WTC11 (cell line): Measurements from ENCODE around the gene RASL12. TPM values are rescaled to one million over a fixed set of nuclear protein-coding genes. Genes with fewer than 3 reads are reported as not detected.

Source experiments
- ATAC-seq: fragments of 200-7000 bp; cut with Tn5 transposase; 2 replicates; pipeline ENCODE4 v1.10.0; 2021; ENCODE audit warnings: mild to moderate bottlenecking, moderate library complexity
- CTCF ChIA-PET: fragments of 300-600 bp; sonication (Branson Sonifier 250); formaldehyde crosslinking; loops from one replicate; lab custom pipeline; 2021; ENCODE audit warnings: antibody characterized with exemption; lab: Charles Lee
- POLR2A ChIA-PET: fragments of 350-600 bp; sonication (Branson Sonifier 250); formaldehyde crosslinking; loops from one replicate; lab custom pipeline; 2021; ENCODE audit warnings: antibody characterized with exemption; lab: Charles Lee
- DNase-seq: peaks from one replicate; pipeline ENCODE4 v3.0.0; 2021; ENCODE audit warnings: low spot score
- H3K27ac Mint-ChIP-seq: 2 replicates; pipeline ENCODE4 v1.8.0; 2021; ENCODE audit warnings: mixed read lengths
- H3K27me3 Mint-ChIP-seq: 2 replicates; pipeline ENCODE4 v1.8.0; 2021; ENCODE audit warnings: low read depth, mild to moderate bottlenecking, moderate library complexity, mixed read lengths
- H3K36me3 Mint-ChIP-seq: 2 replicates; pipeline ENCODE4 v1.8.0; 2021; ENCODE audit warnings: mixed read lengths
- H3K4me1 Mint-ChIP-seq: 2 replicates; pipeline ENCODE4 v1.8.0; 2022; ENCODE audit warnings: mixed read lengths
- H3K4me3 Mint-ChIP-seq: 2 replicates; pipeline ENCODE4 v1.8.0; 2021; ENCODE audit warnings: mild to moderate bottlenecking, moderate library complexity, mixed read lengths
- H3K9me3 Mint-ChIP-seq: 2 replicates; pipeline ENCODE4 v1.8.0; 2021; ENCODE audit warnings: mixed read lengths
- ETV6 ChIP-seq: sonication (generic); formaldehyde crosslinking; IDR thresholded peaks from 2 replicates; pipeline ENCODE4 v1.8.1; 2022; ENCODE audit warnings: mild to moderate bottlenecking, missing genetic modification reagents
- GABPB1 ChIP-seq: sonication (generic); formaldehyde crosslinking; IDR thresholded peaks from 2 replicates; pipeline ENCODE4 v1.8.1; 2023; ENCODE audit warnings: mild to moderate bottlenecking, missing genetic modification reagents
- HMGA2 ChIP-seq: fragments of 250-450 bp; sonication (Bioruptor Pico); IDR thresholded peaks from 2 replicates; pipeline ENCODE4 v1.4.0; 2021; ENCODE audit warnings: mild to moderate bottlenecking, moderate library complexity
- NR2C2 ChIP-seq: sonication (generic); formaldehyde crosslinking; IDR thresholded peaks from 2 replicates; pipeline ENCODE4 v1.8.0; 2022; ENCODE audit warnings: mild to moderate bottlenecking, missing genetic modification reagents
- PRRX2 ChIP-seq: fragments of 250-450 bp; sonication (Bioruptor Pico); IDR thresholded peaks from 2 replicates; pipeline ENCODE4 v1.8.0; 2021; ENCODE audit warnings: mild to moderate bottlenecking
- total RNA-seq: library from RNA; stranded (reverse); gene quantifications from 3 replicates; pipeline ENCODE4 v1.2.3, GENCODE V29; 2021
- TF ChIP-seq, protein P1 (sequence below): sonication (generic); formaldehyde crosslinking; IDR thresholded peaks from 2 replicates; pipeline ENCODE4 v1.8.1; 2023; ENCODE audit warnings: mild to moderate bottlenecking, moderate library complexity, missing genetic modification reagents
- TF ChIP-seq, protein P2 (sequence below): sonication (generic); formaldehyde crosslinking; IDR thresholded peaks from 2 replicates; pipeline ENCODE4 v1.8.0; 2022; ENCODE audit warnings: mild to moderate bottlenecking, missing genetic modification reagents
- TF ChIP-seq, protein P3 (sequence below): sonication (generic); formaldehyde crosslinking; conservative IDR thresholded peaks from 2 replicates; pipeline ENCODE4 v1.8.1; 2022; ENCODE audit warnings: mild to moderate bottlenecking, missing genetic modification reagents
- TF ChIP-seq, protein P4 (sequence below): fragments of 250-450 bp; sonication (Bioruptor Pico); IDR thresholded peaks from 2 replicates; pipeline ENCODE4 v1.8.0; 2021; ENCODE audit warnings: mild to moderate bottlenecking
- TF ChIP-seq, protein P5 (sequence below): fragments of 200-600 bp; IDR thresholded peaks from 2 replicates; pipeline ENCODE4 v1.8.0; 2022; ENCODE audit warnings: antibody characterized with exemption

RASL12 gene
- total RNA-seq, 1 experiment from 2014 or later, result 5.6 TPM

DNA sequence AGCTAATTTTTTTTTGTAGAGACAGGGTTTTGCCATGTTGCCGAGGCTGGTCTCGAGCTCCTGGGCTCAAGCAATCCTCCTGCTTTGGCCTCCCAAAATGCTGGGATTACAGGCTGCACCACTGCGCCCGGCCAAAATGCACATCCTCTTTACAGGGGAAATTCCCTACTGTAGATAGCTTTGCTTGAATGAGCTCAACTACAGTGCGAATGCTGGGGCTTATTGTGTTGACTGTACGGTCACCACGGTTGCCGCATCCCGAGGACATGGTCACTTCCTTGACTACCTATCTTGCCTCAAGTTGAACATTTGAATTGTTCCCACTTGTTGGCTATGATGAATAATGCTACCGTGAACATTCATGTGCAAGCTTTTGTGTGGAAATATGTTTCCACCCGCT lies 33.1 kb downstream of the RASL12 start:
- TF ChIP-seq, protein P1, sequence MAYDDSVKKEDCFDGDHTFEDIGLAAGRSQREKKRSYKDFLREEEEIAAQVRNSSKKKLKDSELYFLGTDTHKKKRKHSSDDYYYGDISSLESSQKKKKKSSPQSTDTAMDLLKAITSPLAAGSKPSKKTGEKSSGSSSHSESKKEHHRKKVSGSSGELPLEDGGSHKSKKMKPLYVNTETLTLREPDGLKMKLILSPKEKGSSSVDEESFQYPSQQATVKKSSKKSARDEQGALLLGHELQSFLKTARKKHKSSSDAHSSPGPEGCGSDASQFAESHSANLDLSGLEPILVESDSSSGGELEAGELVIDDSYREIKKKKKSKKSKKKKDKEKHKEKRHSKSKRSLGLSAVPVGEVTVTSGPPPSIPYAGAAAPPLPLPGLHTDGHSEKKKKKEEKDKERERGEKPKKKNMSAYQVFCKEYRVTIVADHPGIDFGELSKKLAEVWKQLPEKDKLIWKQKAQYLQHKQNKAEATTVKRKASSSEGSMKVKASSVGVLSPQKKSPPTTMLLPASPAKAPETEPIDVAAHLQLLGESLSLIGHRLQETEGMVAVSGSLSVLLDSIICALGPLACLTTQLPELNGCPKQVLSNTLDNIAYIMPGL, result no peak
- TF ChIP-seq NR2C2 (CRISPR knock-in tag) (no peak), HMGA2 (CRISPR knock-in tag) (no peak)
- CTCF ChIA-PET, result interaction anchor here (1.1 to 4.1 kb wide), 11 partner anchors 12 to 177 kb away, joined by 4 to 68 read pairs (median 11); partner anchors contain the start of genes KBTBD13 and RASL12
- ATAC-seq (no peak), DNase-seq (no peak)
- Mint-ChIP-seq H3K36me3 (no peaks in the 10 kb centered on the region), H3K27me3 (peaks cover 6% of the 10 kb centered on the region), H3K4me3 (no peak overlapping the region), H3K27ac (no peak overlapping the region), H3K4me1 (peaks cover 11% of the 10 kb centered on the region), H3K9me3 (no peaks in the 10 kb centered on the region)
- POLR2A ChIA-PET, result interaction anchor here (0.5 kb wide), 1 partner anchor 55 kb away, joined by 4 read pairs; no protein-coding TSS in a partner anchor

DNA sequence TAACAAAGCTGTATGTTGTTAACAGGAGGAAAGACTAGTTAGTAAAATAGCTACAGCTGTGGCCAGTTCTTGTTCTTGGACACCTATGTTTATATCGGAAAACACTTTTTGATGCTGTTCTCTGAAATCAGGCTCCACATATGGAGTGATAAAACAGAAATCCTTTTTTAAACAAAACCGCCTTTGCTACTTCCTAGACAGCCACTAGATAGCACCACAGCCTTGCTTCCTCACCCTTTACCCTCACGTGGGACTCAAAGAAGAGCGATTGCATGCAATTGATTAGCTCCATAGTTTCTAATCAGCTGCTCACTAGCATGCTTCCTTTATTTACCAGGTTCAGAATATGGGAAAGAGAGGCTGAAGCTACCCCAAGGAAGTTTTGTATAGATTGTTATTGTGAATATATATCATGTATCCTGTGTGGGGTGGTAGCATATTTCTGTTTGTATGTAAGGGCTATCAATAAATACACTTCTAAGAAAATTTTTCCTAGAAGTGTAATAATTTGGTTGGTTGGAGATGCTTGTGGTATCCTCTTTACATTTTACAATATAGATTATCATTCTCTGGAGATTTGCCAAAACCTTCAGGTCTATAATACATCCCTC lies 34.0 kb downstream of the RASL12 start:
- Mint-ChIP-seq H3K4me3 (no peak overlapping the region), H3K4me1 (peaks cover 11% of the 10 kb centered on the region), H3K27me3 (peaks cover 6% of the 10 kb centered on the region), H3K36me3 (no peaks in the 10 kb centered on the region), H3K9me3 (no peaks in the 10 kb centered on the region), H3K27ac (no peak overlapping the region)
- POLR2A ChIA-PET, result no interaction called here
- TF ChIP-seq, protein P2, sequence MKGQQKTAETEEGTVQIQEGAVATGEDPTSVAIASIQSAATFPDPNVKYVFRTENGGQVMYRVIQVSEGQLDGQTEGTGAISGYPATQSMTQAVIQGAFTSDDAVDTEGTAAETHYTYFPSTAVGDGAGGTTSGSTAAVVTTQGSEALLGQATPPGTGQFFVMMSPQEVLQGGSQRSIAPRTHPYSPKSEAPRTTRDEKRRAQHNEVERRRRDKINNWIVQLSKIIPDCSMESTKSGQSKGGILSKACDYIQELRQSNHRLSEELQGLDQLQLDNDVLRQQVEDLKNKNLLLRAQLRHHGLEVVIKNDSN (CRISPR knock-in tag), result 0 out of 2 replicates have a peak, but pooled peaks have one; percentile 16
- TF ChIP-seq PRRX2 (CRISPR knock-in tag), result no peak
- TF ChIP-seq, protein P3, sequence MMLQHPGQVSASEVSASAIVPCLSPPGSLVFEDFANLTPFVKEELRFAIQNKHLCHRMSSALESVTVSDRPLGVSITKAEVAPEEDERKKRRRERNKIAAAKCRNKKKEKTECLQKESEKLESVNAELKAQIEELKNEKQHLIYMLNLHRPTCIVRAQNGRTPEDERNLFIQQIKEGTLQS, result no peak
- TF ChIP-seq, protein P4, sequence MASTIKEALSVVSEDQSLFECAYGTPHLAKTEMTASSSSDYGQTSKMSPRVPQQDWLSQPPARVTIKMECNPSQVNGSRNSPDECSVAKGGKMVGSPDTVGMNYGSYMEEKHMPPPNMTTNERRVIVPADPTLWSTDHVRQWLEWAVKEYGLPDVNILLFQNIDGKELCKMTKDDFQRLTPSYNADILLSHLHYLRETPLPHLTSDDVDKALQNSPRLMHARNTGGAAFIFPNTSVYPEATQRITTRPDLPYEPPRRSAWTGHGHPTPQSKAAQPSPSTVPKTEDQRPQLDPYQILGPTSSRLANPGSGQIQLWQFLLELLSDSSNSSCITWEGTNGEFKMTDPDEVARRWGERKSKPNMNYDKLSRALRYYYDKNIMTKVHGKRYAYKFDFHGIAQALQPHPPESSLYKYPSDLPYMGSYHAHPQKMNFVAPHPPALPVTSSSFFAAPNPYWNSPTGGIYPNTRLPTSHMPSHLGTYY (CRISPR knock-in tag), result no peak
- DNase-seq (no peak), ATAC-seq (0 out of 2 replicates have a peak, but pooled peaks have one; percentile 6)
- CTCF ChIA-PET, result interaction anchor here (0.6 to 4.1 kb wide), 24 partner anchors 9 to 431 kb away, joined by 3 to 68 read pairs (median 4); partner anchors contain the start of genes KBTBD13, RASL12 and UBAP1L

DNA sequence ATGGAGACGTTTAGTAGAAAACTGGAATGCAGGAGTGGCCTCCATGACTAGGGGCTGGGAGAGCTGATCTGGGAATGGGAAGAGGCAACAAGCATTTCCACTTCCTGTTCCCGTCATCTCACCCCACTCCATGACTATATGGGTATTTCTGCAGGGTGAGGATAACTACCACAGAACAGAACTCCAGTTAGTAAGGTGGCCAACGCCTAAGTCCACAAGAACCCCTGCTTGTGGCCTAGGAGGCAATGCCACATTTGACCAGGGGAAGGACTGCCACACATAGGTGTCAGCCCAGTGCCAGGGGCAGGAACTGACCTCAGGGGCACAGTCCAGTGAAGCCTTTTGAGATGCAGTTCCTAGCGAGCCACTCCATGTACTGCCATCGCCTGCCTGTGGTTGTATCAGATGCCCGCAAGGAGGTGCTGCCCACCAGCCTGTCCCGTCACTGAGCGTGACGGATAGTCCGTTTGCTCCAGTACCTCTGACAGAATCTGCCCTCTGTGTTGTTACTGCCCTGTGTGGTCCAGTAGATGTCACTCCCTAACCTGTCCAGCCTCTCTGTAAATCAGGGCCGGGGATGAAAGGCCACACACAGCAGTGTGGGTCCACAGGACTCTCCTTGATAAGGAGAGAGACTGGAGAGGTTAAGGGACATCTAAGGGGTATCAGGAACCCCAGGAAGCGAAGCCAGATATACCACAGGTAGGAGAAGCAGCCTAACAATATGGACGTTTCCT lies 34.8 kb downstream of the RASL12 start:
- Mint-ChIP-seq H3K4me3 (peak overlapping the region; percentile 14; the same call in 1 of the 2 replicates), H3K27me3 (peaks cover 6% of the 10 kb centered on the region), H3K9me3 (no peaks in the 10 kb centered on the region), H3K36me3 (no peaks in the 10 kb centered on the region), H3K4me1 (peaks cover 18% of the 10 kb centered on the region), H3K27ac (no peak overlapping the region)
- peak; percentile 83 for DNase-seq
- ChIA-PET POLR2A (no interaction called here), CTCF (interaction anchor here (0.6 to 4.1 kb wide), 15 partner anchors 10 to 272 kb away, joined by 3 to 68 read pairs (median 5); partner anchors contain the start of gene KBTBD13)
- TF ChIP-seq ETV6 (CRISPR knock-in tag) (peak; percentile 68; the same call in 1 of the 2 replicates), GABPB1 (CRISPR knock-in tag) (no peak; the same call in 1 of the 2 replicates)
- TF ChIP-seq, protein P5, sequence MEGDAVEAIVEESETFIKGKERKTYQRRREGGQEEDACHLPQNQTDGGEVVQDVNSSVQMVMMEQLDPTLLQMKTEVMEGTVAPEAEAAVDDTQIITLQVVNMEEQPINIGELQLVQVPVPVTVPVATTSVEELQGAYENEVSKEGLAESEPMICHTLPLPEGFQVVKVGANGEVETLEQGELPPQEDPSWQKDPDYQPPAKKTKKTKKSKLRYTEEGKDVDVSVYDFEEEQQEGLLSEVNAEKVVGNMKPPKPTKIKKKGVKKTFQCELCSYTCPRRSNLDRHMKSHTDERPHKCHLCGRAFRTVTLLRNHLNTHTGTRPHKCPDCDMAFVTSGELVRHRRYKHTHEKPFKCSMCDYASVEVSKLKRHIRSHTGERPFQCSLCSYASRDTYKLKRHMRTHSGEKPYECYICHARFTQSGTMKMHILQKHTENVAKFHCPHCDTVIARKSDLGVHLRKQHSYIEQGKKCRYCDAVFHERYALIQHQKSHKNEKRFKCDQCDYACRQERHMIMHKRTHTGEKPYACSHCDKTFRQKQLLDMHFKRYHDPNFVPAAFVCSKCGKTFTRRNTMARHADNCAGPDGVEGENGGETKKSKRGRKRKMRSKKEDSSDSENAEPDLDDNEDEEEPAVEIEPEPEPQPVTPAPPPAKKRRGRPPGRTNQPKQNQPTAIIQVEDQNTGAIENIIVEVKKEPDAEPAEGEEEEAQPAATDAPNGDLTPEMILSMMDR, result peak; percentile 51
- ATAC-seq, result peak; percentile 86
